Left lung (tissue), 10 donors: ENCODE data around the gene INTS11. TPM values are rescaled to one million over a fixed set of nuclear protein-coding genes. Genes with fewer than 3 reads are reported as not detected.

Experiments
- ATAC-seq: fragments of 200-7000 bp; cut with Tn5 transposase; one replicate; pipeline ENCODE4 v1.9.1; 2020; ENCODE audit warnings: moderate library complexity
- DNase-seq, 4 donors: peaks; one replicate each; pipeline ENCODE4 v3.0.0-alpha.2; 2013 to 2020
- H3K27ac ChIP-seq, 2 donors: fragments of 200-600 bp; sonication (generic) in 1 of 2; one replicate each; pipeline versions ENCODE4 v1.5.0 to v1.8.0; 2020 to 2021
- H3K27me3 ChIP-seq, 2 donors: fragments of 200-600 bp; sonication (generic) in 1 of 2; one replicate each; pipeline versions ENCODE4 v1.5.0 to v1.8.0; 2020 to 2021
- H3K36me3 ChIP-seq, 2 donors: fragments of 200-600 bp; sonication (generic) in 1 of 2; one replicate each; pipeline versions ENCODE4 v1.5.0 to v1.8.0; 2020 to 2021
- H3K4me1 ChIP-seq, 2 donors: fragments of 200-600 bp; one replicate each; pipeline ENCODE4 v1.8.0; 2021
- H3K4me3 ChIP-seq, 2 donors: fragments of 200-600 bp; sonication (generic) in 1 of 2; one replicate each; pipeline versions ENCODE4 v1.5.0 to v1.8.0; 2020 to 2021; ENCODE audit warnings: mild to moderate bottlenecking in 1 of 2
- H3K9me3 ChIP-seq, 2 donors: fragments of 200-600 bp; sonication (generic) in 1 of 2; one replicate each; pipeline versions ENCODE4 v1.5.0 to v1.8.0; 2020 to 2021
- intact Hi-C, 2 donors: fragments of 100-400 bp; cut with DNase I; formaldehyde crosslinking; loops; one replicate each; pipeline versions ENCODE4 v1.11.2 to v1.14.2; 2022
- polyA plus RNA-seq, 6 donors: library from polyadenylated mRNA; unstranded; fragments of 120-200 nt; gene quantifications; one replicate each; pipeline ENCODE4 v1.2.1, GENCODE V29; 2013; ENCODE audit not compliant: insufficient read length in 6 of 6
- total RNA-seq, 2 donors: library from RNA; stranded (reverse); fragmentation: NEBNext Ultra II Directional; extraction: Animal tissue kit (Norgen Biotek cat#: 25700); gene quantifications; one replicate each; pipeline ENCODE4 v1.2.1, GENCODE V29; 2021
- TF ChIP-seq, protein P1 (sequence below), 2 donors: fragments of 200-600 bp; sonication (generic) in 1 of 2; IDR thresholded peaks; one replicate each; pipeline versions ENCODE4 v1.5.0 to v1.8.0; 2021; ENCODE audit warnings: antibody characterized with exemption in 2 of 2
- donor health status: DM: no; HTN: yes; CAD: no.
- donor health status: DM: no; HTN: no; CAD: no.

The INTS11 gene
- total and polyA plus RNA-seq, 8 donors: 67.0 to 166 (median 117) TPM

DNA sequence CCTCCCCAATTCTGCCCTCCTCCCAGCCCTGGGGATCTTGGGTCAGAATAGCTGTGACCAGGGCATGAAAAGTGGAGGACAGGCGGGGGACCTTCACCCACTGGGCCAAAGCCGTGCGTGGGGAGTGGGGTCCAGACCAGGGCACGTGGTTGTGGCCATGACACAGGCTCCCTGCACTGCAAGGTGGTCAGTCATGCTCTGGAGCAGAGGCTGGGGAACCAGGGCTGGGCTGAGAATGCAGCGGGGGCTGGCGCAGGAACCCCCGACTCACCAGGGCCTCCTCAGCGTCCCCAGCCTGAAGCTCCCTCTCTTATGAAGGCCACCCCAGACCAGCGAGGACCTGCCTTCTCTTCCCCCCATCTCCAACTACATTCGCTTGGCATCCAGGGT is 22.0 kb upstream of the INTS11 start:
- peak overlapping the region in 1 of 2 donors; percentile 63 for H3K4me3 ChIP-seq
- H3K9me3 ChIP-seq: no peaks in the 10 kb centered on the region
- H3K4me1 ChIP-seq: peaks cover 21 to 53% of the 10 kb centered on the region in 2 donors
- peaks cover 0 to 2% of the 10 kb centered on the region in 2 donors for H3K27me3 ChIP-seq
- ATAC-seq: no peak
- peak in 1 of 4 donors; percentile 65 for DNase-seq
- intact Hi-C loops: no loop called here
- H3K36me3 ChIP-seq: peaks cover 0 to 7% of the 10 kb centered on the region in 2 donors
- H3K27ac ChIP-seq: no peak overlapping the region
- TF ChIP-seq, protein P1, sequence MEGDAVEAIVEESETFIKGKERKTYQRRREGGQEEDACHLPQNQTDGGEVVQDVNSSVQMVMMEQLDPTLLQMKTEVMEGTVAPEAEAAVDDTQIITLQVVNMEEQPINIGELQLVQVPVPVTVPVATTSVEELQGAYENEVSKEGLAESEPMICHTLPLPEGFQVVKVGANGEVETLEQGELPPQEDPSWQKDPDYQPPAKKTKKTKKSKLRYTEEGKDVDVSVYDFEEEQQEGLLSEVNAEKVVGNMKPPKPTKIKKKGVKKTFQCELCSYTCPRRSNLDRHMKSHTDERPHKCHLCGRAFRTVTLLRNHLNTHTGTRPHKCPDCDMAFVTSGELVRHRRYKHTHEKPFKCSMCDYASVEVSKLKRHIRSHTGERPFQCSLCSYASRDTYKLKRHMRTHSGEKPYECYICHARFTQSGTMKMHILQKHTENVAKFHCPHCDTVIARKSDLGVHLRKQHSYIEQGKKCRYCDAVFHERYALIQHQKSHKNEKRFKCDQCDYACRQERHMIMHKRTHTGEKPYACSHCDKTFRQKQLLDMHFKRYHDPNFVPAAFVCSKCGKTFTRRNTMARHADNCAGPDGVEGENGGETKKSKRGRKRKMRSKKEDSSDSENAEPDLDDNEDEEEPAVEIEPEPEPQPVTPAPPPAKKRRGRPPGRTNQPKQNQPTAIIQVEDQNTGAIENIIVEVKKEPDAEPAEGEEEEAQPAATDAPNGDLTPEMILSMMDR (IDR thresholded peaks at IDR 0.05): no peak

DNA sequence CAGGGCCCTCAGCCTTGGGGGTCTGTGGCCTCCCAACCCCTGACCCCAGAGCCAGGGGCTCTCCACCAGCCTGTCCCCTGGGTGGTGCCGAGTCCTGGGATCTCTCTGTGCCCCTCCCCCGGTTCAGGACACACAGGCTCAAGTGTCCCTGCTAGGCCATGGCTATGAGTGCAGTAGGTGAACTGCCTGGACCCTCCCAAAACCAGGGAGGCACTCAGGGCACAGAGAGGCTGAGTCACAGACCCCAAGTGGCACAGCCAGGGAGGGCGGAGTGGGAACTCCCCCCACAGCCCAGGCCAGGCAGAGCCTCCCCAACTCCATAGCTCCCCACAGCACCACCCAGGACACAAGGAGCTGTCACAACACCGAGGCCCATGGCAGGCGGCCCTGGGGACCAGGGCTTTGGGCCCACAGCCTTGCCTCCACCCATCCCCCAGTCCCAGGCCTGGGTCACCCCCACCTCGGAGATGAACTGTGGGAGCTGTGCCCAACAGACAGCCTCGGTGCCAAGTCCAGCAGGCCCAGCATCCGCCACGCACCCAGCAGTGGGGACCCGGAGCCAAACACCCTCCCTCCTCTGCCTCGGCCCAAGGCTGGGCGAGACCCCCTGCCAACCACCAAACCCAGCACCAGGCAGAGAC is 21.5 kb upstream of the INTS11 start:
- H3K4me3 ChIP-seq: peak overlapping the region in 1 of 2 donors; percentile 9
- intact Hi-C loops: no loop called here
- TF ChIP-seq, protein P1 (IDR thresholded peaks at IDR 0.05): no peak
- peak; percentile 4 for ATAC-seq
- H3K9me3 ChIP-seq: no peaks in the 10 kb centered on the region
- peak overlapping the region; percentile 44 to 58 for H3K27ac ChIP-seq
- H3K36me3 ChIP-seq: peaks cover 0 to 12% of the 10 kb centered on the region in 2 donors
- DNase-seq: peak in 1 of 4 donors; percentile 76
- peaks cover 21 to 51% of the 10 kb centered on the region in 2 donors for H3K4me1 ChIP-seq
- no peaks in the 10 kb centered on the region for H3K27me3 ChIP-seq

DNA sequence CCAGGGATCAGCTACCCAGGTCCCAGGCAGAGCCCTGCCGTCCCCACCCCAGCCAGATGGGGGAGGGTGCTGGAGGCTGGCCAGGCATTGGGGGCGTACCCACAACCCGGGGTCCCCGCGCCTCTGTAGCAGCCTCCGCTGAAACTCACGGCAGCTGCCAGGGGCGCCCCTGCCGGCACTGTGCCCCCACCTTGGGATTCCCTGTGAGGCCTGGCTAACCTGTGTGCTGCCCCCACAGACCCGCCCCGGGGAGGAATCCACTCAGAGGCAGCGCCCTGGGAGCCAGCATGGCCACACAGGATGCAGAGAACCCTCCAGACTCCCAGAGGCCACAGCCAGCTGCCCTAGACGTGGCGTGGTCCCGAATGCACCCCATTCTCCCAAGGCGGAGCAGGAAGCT is 20.9 kb upstream of the INTS11 start:
- DNase-seq (peak in 1 of 4 donors; percentile 82), ATAC-seq (peak; percentile 44)
- H3K27me3 ChIP-seq: no peaks in the 10 kb centered on the region
- H3K36me3 ChIP-seq: peaks cover 0 to 15% of the 10 kb centered on the region in 2 donors
- intact Hi-C loops: no loop called here
- H3K9me3 ChIP-seq: no peaks in the 10 kb centered on the region
- peaks cover 21 to 51% of the 10 kb centered on the region in 2 donors for H3K4me1 ChIP-seq
- H3K27ac ChIP-seq: peak overlapping the region; percentile 44 to 58
- TF ChIP-seq, protein P1 (IDR thresholded peaks at IDR 0.05): no peak
- peak overlapping the region in 1 of 2 donors; percentile 9 for H3K4me3 ChIP-seq

DNA sequence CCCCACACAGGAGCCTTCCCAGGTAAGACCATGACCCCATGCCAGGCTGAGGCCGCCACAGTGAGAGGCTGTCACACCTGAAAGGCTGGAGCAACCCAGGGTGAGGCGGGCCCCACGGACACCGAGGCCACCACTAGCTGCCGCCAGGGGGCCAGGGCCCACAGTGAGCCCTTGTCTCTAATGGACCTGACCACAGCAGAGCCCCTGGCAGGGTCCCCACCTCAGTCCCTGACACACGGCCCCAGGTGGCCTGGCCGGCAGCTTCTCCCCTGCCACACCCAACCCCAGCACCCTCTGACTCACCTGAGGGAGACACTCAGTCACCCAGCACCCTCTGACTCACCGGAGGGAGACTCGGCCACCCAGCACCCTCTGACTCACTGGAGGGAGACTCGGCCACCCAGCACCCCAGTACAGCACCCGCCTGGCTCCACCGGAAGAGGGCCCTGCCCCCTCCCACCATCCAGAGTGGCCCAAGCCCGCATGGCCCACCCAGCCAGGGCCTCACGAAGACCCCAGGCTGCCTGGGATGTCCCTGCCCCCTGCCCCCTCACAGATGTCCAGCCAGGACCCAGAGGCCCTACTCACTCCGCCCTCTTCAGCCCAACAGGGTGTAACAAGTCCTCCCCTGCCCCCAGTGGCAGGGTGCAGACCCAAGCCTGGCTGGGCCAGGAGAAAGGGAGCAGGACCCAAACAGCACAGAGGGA is 20.3 kb upstream of the INTS11 start:
- ATAC-seq: peak; percentile 61
- H3K9me3 ChIP-seq: no peaks in the 10 kb centered on the region
- peak overlapping the region; percentile 44 to 58 for H3K27ac ChIP-seq
- peaks cover 0 to 20% of the 10 kb centered on the region in 2 donors for H3K36me3 ChIP-seq
- peaks cover 21 to 51% of the 10 kb centered on the region in 2 donors for H3K4me1 ChIP-seq
- H3K4me3 ChIP-seq: peak overlapping the region in 1 of 2 donors; percentile 9
- intact Hi-C loops: no loop called here
- DNase-seq: peak in 2 of 4 donors; percentile 71 to 87
- TF ChIP-seq, protein P1 (IDR thresholded peaks at IDR 0.05): peak in 1 of 2 donors; percentile 20
- H3K27me3 ChIP-seq: no peaks in the 10 kb centered on the region

DNA sequence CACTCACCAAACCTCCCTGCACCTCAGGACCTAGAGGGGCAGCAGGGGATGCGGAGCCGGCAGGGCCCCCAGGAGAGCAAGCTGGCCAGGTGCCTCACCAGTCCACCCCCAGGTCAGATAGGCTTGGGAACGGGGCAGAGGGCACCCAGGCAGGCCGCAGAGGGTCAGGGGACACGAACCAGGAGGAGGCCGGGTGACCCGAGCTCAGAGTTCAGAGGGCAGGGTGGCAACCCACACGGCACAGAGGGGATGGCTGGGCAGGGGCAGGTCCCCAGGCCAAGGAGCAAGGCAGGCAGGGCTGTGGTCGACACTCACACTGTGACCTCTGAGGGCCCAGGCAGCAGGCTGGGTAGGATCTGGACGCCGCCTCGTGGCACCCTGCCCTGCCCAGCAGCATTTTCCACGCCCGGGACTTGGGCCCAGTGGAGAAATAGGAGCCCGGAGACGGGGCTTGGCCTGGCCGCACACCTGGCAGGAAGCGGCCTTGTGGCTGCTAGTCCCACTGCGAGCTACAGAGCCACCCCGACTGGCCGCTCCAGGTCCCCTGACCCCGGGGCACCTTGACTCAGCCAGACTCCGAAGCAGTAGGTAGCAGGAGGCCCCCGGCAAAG is 19.5 kb upstream of the INTS11 start:
- intact Hi-C loops: no loop called here
- TF ChIP-seq, protein P1 (IDR thresholded peaks at IDR 0.05): no peak
- H3K36me3 ChIP-seq: peaks cover 0 to 29% of the 10 kb centered on the region in 2 donors
- H3K9me3 ChIP-seq: no peaks in the 10 kb centered on the region
- DNase-seq (peak in 1 of 4 donors; percentile 73), ATAC-seq (no peak)
- H3K4me1 ChIP-seq: peaks cover 21 to 51% of the 10 kb centered on the region in 2 donors
- H3K27me3 ChIP-seq: no peaks in the 10 kb centered on the region
- H3K27ac ChIP-seq: no peak overlapping the region
- H3K4me3 ChIP-seq: no peak overlapping the region
